Measurements from ENCODE around the gene UPK3A. TPM values are rescaled to one million over a fixed set of nuclear protein-coding genes. Genes with fewer than 3 reads are reported as not detected.

Gene UPK3A
- total and polyA plus RNA-seq, 2 of the 8 experiments (the other 6 are each of a cell fraction or from before 2014, with no cell fraction given): 0.35 to 1.7 TPM

DNA sequence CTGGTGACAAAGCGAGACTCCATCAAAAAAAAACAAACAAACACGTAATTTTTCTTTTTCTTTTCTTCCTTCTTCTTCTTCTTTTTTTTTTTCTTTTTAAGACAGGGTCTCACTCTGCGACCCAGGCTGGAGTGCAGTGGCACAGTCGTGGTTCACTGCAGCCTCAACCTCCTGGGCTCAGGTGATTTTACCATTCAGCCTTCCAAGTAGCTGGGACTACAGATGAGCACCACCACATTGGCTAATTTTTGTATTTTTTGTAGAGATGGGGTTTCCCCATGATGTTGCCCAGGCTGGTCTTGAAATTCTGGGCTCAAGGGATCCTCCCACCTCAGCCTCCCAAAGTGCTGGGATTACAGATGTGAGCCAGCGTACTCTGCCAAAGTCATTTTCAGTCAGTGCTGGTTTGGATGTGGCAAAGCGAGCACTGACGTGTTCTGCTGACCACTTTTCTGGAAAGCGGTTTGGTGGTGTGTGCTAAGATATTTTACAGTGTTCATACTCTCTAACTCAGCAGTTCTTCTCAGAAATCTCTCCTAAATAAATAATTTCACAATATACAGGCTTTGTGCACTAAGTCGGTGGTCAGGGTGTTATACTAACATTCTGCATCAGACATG is 35.7 kb downstream of the UPK3A start:
- ChIA-PET CTCF (ENCODE audit: partially characterized antibody) (interaction anchor here (1.3 kb wide), 1 partner anchor 15 kb away, joined by 5 read pairs; no protein-coding TSS in a partner anchor), POLR2A (ENCODE audit: partially characterized antibody) (no interaction called here)
- Histone ChIP-seq H2BK15ac (ENCODE audit: low read length) (no peak overlapping the region), H3K79me2 (ENCODE audit: control insufficient read depth in 1 of 2, insufficient read depth in 2 of 2, low read length in 2 of 2) (peaks cover 0 to 44% of the 10 kb centered on the region in 2 experiments; a peak in 3 of 4 replicates), H4K20me1 (replicated peaks in 1 of 2; ENCODE audit: control insufficient read depth in 1 of 2, insufficient read depth in 2 of 2, low read length in 2 of 2) (peaks cover 0 to 12% of the 10 kb centered on the region in 2 experiments), H3K4me2 (ENCODE audit: insufficient read depth in 1 of 2, low read depth in 2 of 2, low read length in 2 of 2) (no peak overlapping the region), H2BK120ac (replicated peaks; ENCODE audit: low read depth, low read length) (no peak overlapping the region), H3K9ac (replicated peaks in 1 of 4; ENCODE audit: extremely low read depth in 1 of 4, low read depth in 3 of 4, low read length in 3 of 4) (no peak overlapping the region), H3K27ac (ENCODE audit: low read depth, low read length) (no peak overlapping the region), H4K8ac (ENCODE audit: extremely low read depth, insufficient read depth, low read length) (no peak overlapping the region), H3K14ac (ENCODE audit: insufficient read length) (no peak overlapping the region), H3K23me2 (ENCODE audit: low read depth, low read length) (no peaks in the 10 kb centered on the region), H2BK20ac (ENCODE audit: low read length) (no peak overlapping the region), H3K36me3 (ENCODE audit: control insufficient read depth in 2 of 4, insufficient read depth in 4 of 4, low read length in 3 of 4) (peaks cover 0 to 10% (median 6%) of the 10 kb centered on the region in 4 experiments; a peak in 4 of 8 replicates), H2BK12ac (ENCODE audit: low read depth, low read length) (no peak overlapping the region), H3K4me3 (ENCODE audit: extremely low read depth in 1 of 4, insufficient read depth in 2 of 4, low read depth in 3 of 4, low read length in 4 of 4) (no peak overlapping the region), H4K91ac (replicated peaks; ENCODE audit: insufficient read length, low read length) (no peak overlapping the region), H2BK5ac (ENCODE audit: low read depth, low read length) (no peak overlapping the region), H2AK5ac (ENCODE audit: low read depth, low read length) (no peak overlapping the region), H3K27me3 (replicated peaks in 1 of 4; ENCODE audit: control insufficient read depth in 3 of 4, extremely low read depth in 1 of 4, insufficient read depth in 3 of 4, low read length in 3 of 4) (no peaks in the 10 kb centered on the region), H3K79me1 (ENCODE audit: low read depth, low read length) (peaks cover 8% of the 10 kb centered on the region), H3K9me3 (ENCODE audit: insufficient read depth in 2 of 2, low read depth in 1 of 2, low read length in 1 of 2) (no peaks in the 10 kb centered on the region), H3K56ac (replicated peaks; ENCODE audit: insufficient read length, low read depth, low read length) (no peak overlapping the region), H2AFZ (ENCODE audit: low read length) (no peak overlapping the region), H3K4ac (replicated peaks; ENCODE audit: insufficient read length, low read depth, low read length) (no peak overlapping the region), H3K18ac (ENCODE audit: extremely low read depth, low read length) (no peak overlapping the region), H3K23ac (ENCODE audit: insufficient read length) (no peak overlapping the region), H4K5ac (ENCODE audit: insufficient read length, low read depth, low read length) (no peak overlapping the region), H3K4me1 (replicated peaks in 1 of 4; ENCODE audit: control insufficient read depth in 3 of 4, insufficient read depth in 4 of 4, low read length in 3 of 4) (no peaks in the 10 kb centered on the region; a peak in 3 of 7 replicates)
- FAIRE-seq (no peak), DNase-seq (ENCODE audit: low read depth in 1 of 2, low spot score in 2 of 2) (no peak)
- WGBS, 2 experiments (ENCODE audit: extremely low coverage in 1 of 2, insufficient coverage in 1 of 2, insufficient read length in 1 of 2, insufficient replicate concordance in 2 of 2, low coverage in 1 of 2, low lambda C conversion rate in 2 of 2, missing lambda C conversion rate in 1 of 2): 88 to 100% methylated on average over 1 to 9 of the region's 9 CpGs
- TF ChIP-seq BACH1 (IDR thresholded peaks at IDR 0.05; ENCODE audit: low read length) (no peak), EGR1 (IDR thresholded peaks at IDR 0.05; ENCODE audit: borderline replicate concordance, low read depth, low read length) (no peak), SIN3A (conservative IDR thresholded peaks at IDR 0.05 in 1 of 2, IDR thresholded peaks at IDR 0.05 in 1 of 2; ENCODE audit: low read depth in 1 of 2, low read length in 2 of 2) (no peak)
